ENCODE data around the gene STK32B.

- no peak for TF ChIP-seq CTCF (conservative IDR thresholded peaks at IDR 0.05; ENCODE audit: low read depth in 2 of 2)
- no peak for TF ChIP-seq REST (IDR thresholded peaks at IDR 0.05; ENCODE audit: unreplicated experiment)
- TF ChIP-seq CREB1 (CRISPR knock-in tag; IDR thresholded peaks at IDR 0.05; ENCODE audit: low read depth): no peak
- no peak for TF ChIP-seq POLR2AphosphoS5 (IDR thresholded peaks at IDR 0.05; ENCODE audit: low read depth)
- no peak for TF ChIP-seq EZH2 (IDR thresholded peaks at IDR 0.05; ENCODE audit: low read depth, unreplicated experiment)
- no peak for TF ChIP-seq STAT1 (IDR thresholded peaks at IDR 0.05; ENCODE audit: unreplicated experiment)
- no peak for TF ChIP-seq ZNF462 (CRISPR knock-in tag; IDR thresholded peaks at IDR 0.05)
- no peak for TF ChIP-seq JUNB (IDR thresholded peaks at IDR 0.05; ENCODE audit: unreplicated experiment)
- no peak for TF ChIP-seq EZH2phosphoT487 (IDR thresholded peaks at IDR 0.05; ENCODE audit: unreplicated experiment)
- no peak for TF ChIP-seq ZNF114 (CRISPR knock-in tag; IDR thresholded peaks at IDR 0.05)
- TF ChIP-seq NANOG (IDR thresholded peaks at IDR 0.05; ENCODE audit: borderline replicate concordance): no peak
Measured at GRCh38 chr4:5412296-5412695, 361.0 kb downstream of the STK32B start.
